Adrenal gland (tissue), 12 donors: ENCODE measurements around the gene PRDM12. TPM values are rescaled to one million over a fixed set of nuclear protein-coding genes. Genes with fewer than 3 reads are reported as not detected.

Experiments used
- DNase-seq, 7 donors: peaks; one replicate each; pipeline ENCODE4 v3.0.0-alpha.2; 2019 to 2020
- H3K27ac ChIP-seq, 5 donors: fragments of 200-600 bp; sonication (generic) in 4 of 5; 1 replicate in 3 of 5; 2 replicates in 2 of 5; pipeline versions ENCODE4 v1.5.1 to v1.8.0; 2016 to 2020; ENCODE audit warnings: mild to moderate bottlenecking in 1 of 5
- H3K27me3 ChIP-seq: fragments of 200-600 bp; 2 replicates; pipeline ENCODE4 v1.8.0; 2021
- H3K36me3 ChIP-seq, 2 donors: fragments of 200-600 bp; replicated peaks in 1 of 2; 1 replicate in 1 of 2; 2 replicates in 1 of 2; pipeline versions ENCODE4 v1.5.1 to v1.8.0; 2018 to 2022
- H3K4me1 ChIP-seq, 2 donors: fragments of 200-600 bp; replicated peaks in 1 of 2; 1 replicate in 1 of 2; 2 replicates in 1 of 2; pipeline versions ENCODE4 v1.5.1 to v1.8.0; 2018 to 2021
- H3K4me3 ChIP-seq, 4 donors: fragments of 200-600 bp; sonication (generic) in 3 of 4; one replicate each; pipeline ENCODE4 v1.5.1; 2016 to 2018
- H3K9me3 ChIP-seq, 3 donors: fragments of 200-600 bp; sonication (generic) in 1 of 3; replicated peaks in 1 of 3; 1 replicate in 2 of 3; 2 replicates in 1 of 3; pipeline versions ENCODE4 v1.5.1 to v1.8.0; 2016 to 2021
- POLR2A ChIP-seq, 2 donors: fragments of 450-650 bp; IDR thresholded peaks; one replicate each; pipeline ENCODE4 v1.6.1; 2017; ENCODE audit warnings: antibody characterized with exemption in 2 of 2, mild to moderate bottlenecking in 2 of 2, moderate library complexity in 1 of 2
- WGBS, 4 donors: extraction: QIAGEN DNeasy Blood & Tissue Kit in 2 of 4; methylation state at CpG; one replicate each; pipeline versions ENCODE4 v1.1.5 to v1.1.7; 2013 to 2017; 5-methylcytosine and 5-hydroxymethylcytosine counted together
- intact Hi-C, 2 donors: fragments of 100-400 bp; cut with DNase I; formaldehyde crosslinking; loops; one replicate each; pipeline versions ENCODE4 v1.14.1 to v1.15.0; 2022 to 2023
- polyA plus RNA-seq, 3 donors: library from polyadenylated mRNA; stranded (reverse); fragments of 200-250 nt in 2 of 3; fragments of 350-450 nt in 1 of 3; fragmentation: Illumina TruSeq in 1 of 3; extraction: RNeasy Lipid Tissue Mini Kit (QIAGEN cat#74804) in 1 of 3; gene quantifications; one replicate each; pipeline ENCODE4 v1.2.3, GENCODE V29; 2013 to 2014
- total RNA-seq, 9 donors: library from RNA; depleted of rRNA in 4 of 9; stranded (reverse); fragments of >200 nt in 4 of 9; fragments of 120-200 nt in 1 of 9; fragmentation: NEBNext Ultra II Directional in 1 of 9; extraction: Animal tissue kit (Norgen Biotek cat#: 25700) in 1 of 9; gene quantifications; one replicate each; pipeline versions ENCODE4 v1.1.0 to v1.2.4, GENCODE V29; 2013 to 2023
- TF ChIP-seq, protein P1 (sequence below), 6 experiments: fragments of 450-650 bp in 4 of 6; fragments of 200-600 bp in 2 of 6; sonication (generic) in 1 of 6; IDR thresholded peaks; 1 replicate in 5 of 6; 2 replicates in 1 of 6; pipeline versions ENCODE4 v1.5.1 to v1.8.0; 2016 to 2021; ENCODE audit warnings: antibody characterized with exemption in 6 of 6, mild to moderate bottlenecking in 2 of 6, moderate library complexity in 1 of 6
- donor health status: healthy with polysubstance abuse.
- donor health status: Bipolar disorder and iron deficiency.
- donor health status: DM: yes; HTN: yes; CAD: no.
- donor health status: DM: no; HTN: no; CAD: no.
- donor health status: DM: no; HTN: no; CAD: no.
- donor health status: DM: yes; HTN: yes; CAD: no.

The PRDM12 gene
- total and polyA plus RNA-seq, 12 donors = 0.07 to 0.14 (median 0.08) TPM; not detected in 9

DNA sequence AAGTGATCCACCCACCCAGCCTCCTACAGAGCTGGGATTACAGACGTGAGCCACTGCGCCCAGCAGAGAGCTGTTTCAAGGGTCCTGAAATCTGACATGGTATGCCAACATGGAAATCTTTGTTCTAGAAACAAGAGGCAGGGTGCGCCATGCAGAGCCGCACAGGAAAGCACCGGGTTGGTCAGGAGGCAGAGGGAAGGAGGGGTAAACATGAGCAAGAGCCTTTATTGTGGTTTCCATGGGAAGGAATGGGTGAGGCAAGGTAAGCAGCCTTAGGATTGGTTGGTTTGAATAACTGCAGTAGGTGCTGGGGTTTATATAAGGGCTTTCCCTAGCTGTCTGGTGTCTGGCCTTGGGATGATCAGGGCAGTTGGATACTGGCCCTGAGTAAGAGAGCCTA is 23.7 kb downstream of the PRDM12 start:
- DNase-seq = no peak
- H3K27me3 ChIP-seq = no peaks in the 10 kb centered on the region
- H3K9me3 ChIP-seq = no peaks in the 10 kb centered on the region
- H3K36me3 ChIP-seq = no peaks in the 10 kb centered on the region
- no peak overlapping the region for H3K4me3 ChIP-seq
- H3K4me1 ChIP-seq = peaks cover 0 to 6% of the 10 kb centered on the region in 2 donors
- H3K27ac ChIP-seq = no peak overlapping the region
- 73 to 89% (median 80%) methylated on average over 5 of the region's 5 CpGs for WGBS, 4 donors
- intact Hi-C loops = loop anchor here in 1 of 2 donors (2.0 kb wide), 1 partner anchor 233 kb away; no protein-coding TSS in a partner anchor
- TF ChIP-seq, protein P1, sequence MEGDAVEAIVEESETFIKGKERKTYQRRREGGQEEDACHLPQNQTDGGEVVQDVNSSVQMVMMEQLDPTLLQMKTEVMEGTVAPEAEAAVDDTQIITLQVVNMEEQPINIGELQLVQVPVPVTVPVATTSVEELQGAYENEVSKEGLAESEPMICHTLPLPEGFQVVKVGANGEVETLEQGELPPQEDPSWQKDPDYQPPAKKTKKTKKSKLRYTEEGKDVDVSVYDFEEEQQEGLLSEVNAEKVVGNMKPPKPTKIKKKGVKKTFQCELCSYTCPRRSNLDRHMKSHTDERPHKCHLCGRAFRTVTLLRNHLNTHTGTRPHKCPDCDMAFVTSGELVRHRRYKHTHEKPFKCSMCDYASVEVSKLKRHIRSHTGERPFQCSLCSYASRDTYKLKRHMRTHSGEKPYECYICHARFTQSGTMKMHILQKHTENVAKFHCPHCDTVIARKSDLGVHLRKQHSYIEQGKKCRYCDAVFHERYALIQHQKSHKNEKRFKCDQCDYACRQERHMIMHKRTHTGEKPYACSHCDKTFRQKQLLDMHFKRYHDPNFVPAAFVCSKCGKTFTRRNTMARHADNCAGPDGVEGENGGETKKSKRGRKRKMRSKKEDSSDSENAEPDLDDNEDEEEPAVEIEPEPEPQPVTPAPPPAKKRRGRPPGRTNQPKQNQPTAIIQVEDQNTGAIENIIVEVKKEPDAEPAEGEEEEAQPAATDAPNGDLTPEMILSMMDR (IDR thresholded peaks at IDR 0.05) = no peak
- TF ChIP-seq POLR2A (IDR thresholded peaks at IDR 0.05) = no peak

DNA sequence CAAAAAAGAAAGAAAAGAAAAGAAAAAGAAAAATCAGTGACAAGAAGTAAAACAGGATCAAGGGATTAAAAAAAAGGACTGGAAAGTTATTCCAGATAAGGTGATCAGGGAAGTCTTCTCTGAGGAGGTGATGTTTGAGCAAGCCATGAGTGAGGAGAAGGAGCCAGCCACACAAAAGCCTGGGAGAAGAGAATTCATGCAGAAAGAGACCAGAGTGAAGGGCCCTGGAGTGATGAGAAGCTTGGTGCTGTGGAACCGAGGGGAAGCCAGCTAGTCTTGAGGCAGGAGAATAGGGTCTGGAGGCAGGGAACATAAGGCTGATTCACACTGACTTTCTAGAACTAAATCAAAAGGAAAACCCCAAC is 25.2 kb downstream of the PRDM12 start:
- peaks cover 5 to 14% of the 10 kb centered on the region in 2 donors for H3K4me1 ChIP-seq

DNA sequence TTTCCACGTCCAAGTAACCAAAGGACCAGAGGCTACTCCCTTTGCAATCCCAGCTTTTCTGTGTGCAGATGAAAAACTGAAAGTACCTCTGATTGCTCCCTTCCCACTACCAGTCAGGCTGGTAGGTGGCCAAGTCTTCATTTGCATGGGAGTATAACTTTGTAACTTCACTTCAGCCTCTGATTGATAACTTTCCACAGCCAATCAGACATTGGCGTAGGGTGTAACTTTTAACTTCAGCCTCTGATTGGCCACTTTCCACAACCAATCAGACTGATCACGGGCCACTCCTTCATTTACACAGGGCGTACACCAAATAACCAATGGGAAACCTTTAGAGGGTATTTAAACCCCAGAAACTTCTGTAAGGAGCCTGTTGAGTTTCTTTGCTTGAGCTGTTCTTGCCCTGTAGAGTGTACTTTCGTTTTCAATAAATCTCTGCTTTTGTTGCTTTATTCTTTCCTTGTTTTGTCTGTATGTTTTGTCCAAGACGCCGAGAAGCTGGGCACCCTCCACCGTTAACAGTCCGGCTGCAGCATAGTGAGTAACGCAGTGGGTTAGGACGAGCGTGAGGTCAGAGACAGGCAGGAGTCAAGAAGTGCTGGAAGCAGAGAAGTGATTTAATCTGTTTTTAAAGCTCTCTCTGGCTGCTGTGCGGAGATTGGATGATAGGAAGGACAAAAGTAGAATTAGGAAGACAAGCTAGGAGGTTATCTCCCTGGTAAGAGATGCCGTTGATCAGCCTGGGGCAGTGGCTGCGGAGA is 25.7 kb downstream of the PRDM12 start:
- H3K4me1 ChIP-seq = peaks cover 5 to 20% of the 10 kb centered on the region in 2 donors
- TF ChIP-seq, protein P1 (IDR thresholded peaks at IDR 0.05) = no peak
- TF ChIP-seq POLR2A (IDR thresholded peaks at IDR 0.05) = peak; percentile 72 to 92
- H3K27me3 ChIP-seq = no peaks in the 10 kb centered on the region
- peak overlapping the region; percentile 2 to 83 (median 62) for H3K27ac ChIP-seq
- H3K4me3 ChIP-seq = peak overlapping the region in 1 of 4 donors; percentile 45
- DNase-seq = peak; percentile 77 to 92 (median 90)
- 36 to 39% (median 38%) methylated on average over 15 of the region's 15 CpGs for WGBS, 4 donors
- no peaks in the 10 kb centered on the region for H3K9me3 ChIP-seq
- intact Hi-C loops = loop anchor here in 1 of 2 donors (2.0 kb wide), 1 partner anchor 235 kb away; no protein-coding TSS in a partner anchor
- no peaks in the 10 kb centered on the region for H3K36me3 ChIP-seq

More for the DNA sequence above, 25.2 kb downstream of the PRDM12 start:
- Histone ChIP-seq H3K27me3 (no peaks in the 10 kb centered on the region), H3K4me3 (peak overlapping the region in 1 of 4 donors; percentile 45), H3K9me3 (no peaks in the 10 kb centered on the region), H3K36me3 (no peaks in the 10 kb centered on the region), H3K27ac (peak overlapping the region in 4 of 5 donors; percentile 4 to 83 (median 54))
- intact Hi-C loops = loop anchor here in 1 of 2 donors (2.0 kb wide), 1 partner anchor 235 kb away; no protein-coding TSS in a partner anchor
- 20 to 50% (median 28%) methylated on average over 1 of the region's 1 CpG for WGBS, 4 donors
- DNase-seq = no peak
- TF ChIP-seq POLR2A (IDR thresholded peaks at IDR 0.05) = no peak
- TF ChIP-seq, protein P1 (IDR thresholded peaks at IDR 0.05) = no peak

DNA sequence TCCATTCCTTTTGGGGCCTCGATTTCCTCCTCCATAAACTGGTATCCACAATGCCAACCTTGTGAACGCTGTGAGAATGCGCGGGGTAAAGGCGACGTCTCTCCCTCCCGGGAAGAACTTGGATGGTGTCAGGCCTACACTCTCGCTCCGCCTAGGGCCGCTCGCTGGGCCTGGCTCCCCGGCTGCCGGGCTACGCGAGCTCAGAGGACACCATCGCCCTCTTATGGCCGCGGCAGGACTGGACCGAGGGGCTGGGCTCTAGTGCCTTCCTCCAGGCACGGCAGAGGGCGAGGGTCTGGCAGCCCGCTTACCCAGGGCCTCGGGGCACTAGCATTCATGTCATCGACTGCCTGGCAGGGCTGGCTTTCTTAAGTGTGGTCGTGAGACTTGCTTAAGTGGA is 27.9 kb downstream of the PRDM12 start:
- intact Hi-C loops = no loop called here
- TF ChIP-seq, protein P1 (IDR thresholded peaks at IDR 0.05) = no peak
- TF ChIP-seq POLR2A (IDR thresholded peaks at IDR 0.05) = no peak
- Histone ChIP-seq H3K4me3 (no peak overlapping the region), H3K27me3 (no peaks in the 10 kb centered on the region), H3K4me1 (peaks cover 5 to 21% of the 10 kb centered on the region in 2 donors), H3K27ac (no peak overlapping the region), H3K36me3 (peaks cover 0 to 15% of the 10 kb centered on the region in 2 donors), H3K9me3 (no peaks in the 10 kb centered on the region)
- DNase-seq = peak in 2 of 7 donors; percentile 39 to 61
- WGBS, 4 donors = 43 to 54% (median 48%) methylated on average over 5 to 25 of the region's 25 CpGs
